CD14-positive monocyte (primary cell): ENCODE measurements around the gene C3orf52. TPM values are rescaled to one million over a fixed set of nuclear protein-coding genes. Genes with fewer than 3 reads are reported as not detected.

Source experiments
- DNase-seq, 3 donors: peaks; one replicate each; pipeline ENCODE4 v3.0.0-alpha.2; 2011 to 2022
- H2AFZ ChIP-seq: 2 replicates; pipeline ENCODE4 v1.6.0; 2012; ENCODE audit warnings: mild to moderate bottlenecking, low read depth, low read length, inconsistent platforms; ENCODE audit not compliant: insufficient read depth, poor library complexity, severe bottlenecking
- H3K27ac ChIP-seq, 2 donors: 1 replicate in 1 of 2; 2 replicates in 1 of 2; pipeline ENCODE4 v1.5.1; 2012 to 2013; ENCODE audit warnings: low read length in 2 of 2, control low read depth in 1 of 2, inconsistent platforms in 1 of 2, low read depth in 1 of 2, mild to moderate bottlenecking in 1 of 2
- H3K27me3 ChIP-seq, 2 donors: one replicate each; pipeline versions ENCODE4 v1.6.0 to v1.6.1; 2011 to 2013; ENCODE audit warnings: low read length in 2 of 2; ENCODE audit not compliant: control insufficient read depth in 2 of 2, insufficient read depth in 2 of 2
- H3K36me3 ChIP-seq, 2 donors: replicated peaks in 1 of 2; 1 replicate in 1 of 2; 2 replicates in 1 of 2; pipeline versions ENCODE4 v1.5.1 to v1.6.1; 2012 to 2013; ENCODE audit warnings: low read length in 2 of 2, control low read depth in 1 of 2, inconsistent platforms in 1 of 2, mild to moderate bottlenecking in 1 of 2; ENCODE audit not compliant: insufficient read depth in 2 of 2, control insufficient read depth in 1 of 2
- H3K4me1 ChIP-seq, 2 donors: 1 replicate in 1 of 2; 2 replicates in 1 of 2; pipeline versions ENCODE4 v1.5.1 to v1.6.1; 2012 to 2013; ENCODE audit warnings: low read length in 2 of 2, control low read depth in 1 of 2, inconsistent platforms in 1 of 2, mild to moderate bottlenecking in 1 of 2, moderate library complexity in 1 of 2; ENCODE audit not compliant: insufficient read depth in 2 of 2, control insufficient read depth in 1 of 2
- H3K4me2 ChIP-seq: replicated peaks from 2 replicates; pipeline ENCODE3; 2012; ENCODE audit warnings: low read length, moderate library complexity, mild to moderate bottlenecking; ENCODE audit not compliant: poor library complexity, severe bottlenecking; ENCODE audit errors: extremely low read depth
- H3K4me3 ChIP-seq, 3 experiments: fragments of 200-600 bp in 1 of 3; sonication (generic) in 1 of 3; replicated peaks in 1 of 3; 1 replicate in 2 of 3; 2 replicates in 1 of 3; pipeline ENCODE4 v1.5.1; 2011 to 2013; ENCODE audit warnings: low read length in 3 of 3, mild to moderate bottlenecking in 3 of 3, control low read depth in 2 of 3, low read depth in 2 of 3, inconsistent platforms in 1 of 3, moderate library complexity in 1 of 3
- H3K79me2 ChIP-seq: 2 replicates; pipeline ENCODE4 v1.6.0; 2012; ENCODE audit warnings: mild to moderate bottlenecking, control low read depth, inconsistent platforms, low read length, moderate library complexity; ENCODE audit not compliant: insufficient read depth
- H3K9ac ChIP-seq: 2 replicates; pipeline ENCODE4 v1.6.0; 2017; ENCODE audit warnings: low read length, mild to moderate bottlenecking; ENCODE audit not compliant: insufficient read depth, poor library complexity, severe bottlenecking
- H3K9me3 ChIP-seq, 2 donors: replicated peaks in 1 of 2; 1 replicate in 1 of 2; 2 replicates in 1 of 2; pipeline versions ENCODE4 v1.5.1 to v1.6.1; 2012 to 2013; ENCODE audit warnings: low read length in 2 of 2, control low read depth in 1 of 2; ENCODE audit not compliant: control insufficient read depth in 1 of 2, insufficient read depth in 1 of 2
- H4K20me1 ChIP-seq: 2 replicates; pipeline ENCODE4 v1.6.0; 2012; ENCODE audit warnings: mild to moderate bottlenecking, low read length, control low read depth, moderate library complexity; ENCODE audit not compliant: insufficient read depth
- H3K27ac Mint-ChIP-seq, 7 donors: one replicate each; pipeline ENCODE4 v1.8.0; 2020; ENCODE audit warnings: mild to moderate bottlenecking in 7 of 7, mixed read lengths in 7 of 7, moderate library complexity in 6 of 7, inconsistent platforms in 2 of 7
- H3K27me3 Mint-ChIP-seq, 3 donors: one replicate each; pipeline ENCODE4 v1.8.0; 2021 to 2022; ENCODE audit warnings: low read depth in 3 of 3, mild to moderate bottlenecking in 3 of 3, mixed read lengths in 3 of 3, moderate library complexity in 3 of 3, inconsistent platforms in 1 of 3
- H3K36me3 Mint-ChIP-seq, 2 donors: one replicate each; pipeline ENCODE4 v1.8.0; 2020; ENCODE audit warnings: mixed read lengths in 2 of 2, inconsistent platforms in 1 of 2, mild to moderate bottlenecking in 1 of 2
- H3K4me1 Mint-ChIP-seq: one replicate; pipeline ENCODE4 v1.8.0; 2020; ENCODE audit warnings: mild to moderate bottlenecking, mixed read lengths
- H3K4me3 Mint-ChIP-seq, 2 donors: one replicate each; pipeline ENCODE4 v1.8.0; 2020; ENCODE audit warnings: mild to moderate bottlenecking in 2 of 2, mixed read lengths in 2 of 2, moderate library complexity in 1 of 2
- H3K9me3 Mint-ChIP-seq, 7 donors: one replicate each; pipeline ENCODE4 v1.8.0; 2020 to 2022; ENCODE audit warnings: mixed read lengths in 7 of 7, mild to moderate bottlenecking in 6 of 7, moderate library complexity in 6 of 7, inconsistent platforms in 2 of 7
- CTCF ChIP-seq: fragments of 200-600 bp; IDR thresholded peaks from one replicate; pipeline ENCODE4 v1.8.0; 2022; ENCODE audit warnings: antibody characterized with exemption, mild to moderate bottlenecking
- WGBS: methylation state at CpG from one replicate; pipeline ENCODE4 v1.1.5; 2013; ENCODE audit warnings: missing lambda C conversion rate; ENCODE audit not compliant: insufficient coverage; 5-methylcytosine and 5-hydroxymethylcytosine counted together
- intact Hi-C, 2 donors: fragments of 100-400 bp; cut with micrococcal nuclease; formaldehyde crosslinking; loops; one replicate each; pipeline versions ENCODE4 v1.15.0 to v1.15.1; 2023
- polyA plus RNA-seq, 3 donors: library from polyadenylated mRNA; depleted of rRNA in 1 of 3; unstranded in 2 of 3; stranded (reverse) in 1 of 3; fragments of 300-500 nt in 2 of 3; fragments of >200 nt in 1 of 3; fragmentation: Illumina TruSeq in 2 of 3; gene quantifications; 1 replicate in 2 of 3; 2 replicates in 1 of 3; pipeline ENCODE4 v1.2.3, GENCODE V29; 2012 to 2021

Gene C3orf52
- polyA plus RNA-seq, 3 donors = not detected

GRCh38 chr3:112119962-112120836, 34.0 kb downstream of the C3orf52 start:
- H3K27ac ChIP-seq = no peak overlapping the region
- Mint-ChIP-seq H3K9me3 (no peaks in the 10 kb centered on the region), H3K27me3 (peaks cover 0 to 5% (median 3%) of the 10 kb centered on the region in 3 donors), H3K4me1 (peaks cover 46% of the 10 kb centered on the region), H3K27ac (peak overlapping the region in 1 of 7 donors; percentile 5), H3K4me3 (peak overlapping the region in 1 of 2 donors; percentile 39), H3K36me3 (peaks cover 0 to 3% of the 10 kb centered on the region in 2 donors)
- no peak for DNase-seq
- no peaks in the 10 kb centered on the region for H3K9me3 ChIP-seq
- H3K79me2 ChIP-seq = no peaks in the 10 kb centered on the region
- no peak for TF ChIP-seq CTCF
- WGBS = 6% methylated on average over 3 of the region's 9 CpGs
- H3K4me2 ChIP-seq = peak overlapping the region; percentile 38
- intact Hi-C loops = loop anchor here in 1 of 2 donors (10.0 kb wide), 1 partner anchor 185 kb away; no protein-coding TSS in a partner anchor
- H3K9ac ChIP-seq = no peak overlapping the region
- H3K36me3 ChIP-seq = no peaks in the 10 kb centered on the region
- peak overlapping the region; percentile 27 for H2AFZ ChIP-seq
- peak overlapping the region in 1 of 3 experiments; percentile 0 for H3K4me3 ChIP-seq
- peaks cover 38 to 42% of the 10 kb centered on the region in 2 donors for H3K4me1 ChIP-seq
- no peaks in the 10 kb centered on the region for H4K20me1 ChIP-seq
- H3K27me3 ChIP-seq = no peaks in the 10 kb centered on the region

- Mint-ChIP-seq H3K27ac (no peak overlapping the region), H3K9me3 (no peaks in the 10 kb centered on the region), H3K27me3 (peaks cover 1 to 5% (median 2%) of the 10 kb centered on the region in 3 donors), H3K4me1 (peaks cover 53% of the 10 kb centered on the region), H3K36me3 (peaks cover 0 to 3% of the 10 kb centered on the region in 2 donors), H3K4me3 (no peak overlapping the region)
- DNase-seq = no peak
- H3K4me2 ChIP-seq = no peak overlapping the region
- H3K9me3 ChIP-seq = no peaks in the 10 kb centered on the region
- no peak overlapping the region for H3K9ac ChIP-seq
- no peak overlapping the region for H3K4me3 ChIP-seq
- H3K4me1 ChIP-seq = peaks cover 40 to 47% of the 10 kb centered on the region in 2 donors
- no peak overlapping the region for H2AFZ ChIP-seq
- WGBS = no CpG with 5 or more reads among the region's 2 CpGs
- H3K27me3 ChIP-seq = no peaks in the 10 kb centered on the region
- H3K79me2 ChIP-seq = no peaks in the 10 kb centered on the region
- no peaks in the 10 kb centered on the region for H3K36me3 ChIP-seq
- intact Hi-C loops = loop anchor here in 1 of 2 donors (10.0 kb wide), 1 partner anchor 183 kb away; no protein-coding TSS in a partner anchor
- TF ChIP-seq CTCF = no peak
- H4K20me1 ChIP-seq = no peaks in the 10 kb centered on the region
- H3K27ac ChIP-seq = no peak overlapping the region
These were observed 35.7 kb downstream of the C3orf52 start for GRCh38 chr3:112121577-112122547.
